Activated CD4-positive, alpha-beta memory T cell treated with anti-CD3 and anti-CD28 coated beads for 36 hours (primary cell): ENCODE measurements around the gene CDCA5. TPM values are rescaled to one million over a fixed set of nuclear protein-coding genes. Genes with fewer than 3 reads are reported as not detected.
"Not testable (repeated sequence)": the region's sequence is repeated elsewhere in the genome, so short reads cannot be mapped to it uniquely, and the experiment has no call there.

Experiments used
- CTCF ChIA-PET: fragments of 350-600 bp; sonication (Branson Sonifier 250); formaldehyde crosslinking; loops from one replicate; lab custom pipeline; 2021; ENCODE audit warnings: antibody characterized with exemption, inconsistent platforms; lab: Charles Lee
- POLR2A ChIA-PET: fragments of 350-600 bp; sonication (Branson Sonifier 250); formaldehyde crosslinking; loops from one replicate; lab custom pipeline; 2021; ENCODE audit warnings: antibody characterized with exemption; lab: Charles Lee
- DNase-seq: peaks from one replicate; pipeline ENCODE4 v3.0.0-alpha.2; 2020
- H3K27ac Mint-ChIP-seq: one replicate; pipeline ENCODE4 v1.8.0; 2021; ENCODE audit warnings: mixed read lengths
- H3K27me3 Mint-ChIP-seq: one replicate; pipeline ENCODE4 v1.8.0; 2021; ENCODE audit warnings: mixed read lengths
- H3K36me3 Mint-ChIP-seq: one replicate; pipeline ENCODE4 v1.8.0; 2021; ENCODE audit warnings: mixed read lengths
- H3K4me1 Mint-ChIP-seq: one replicate; pipeline ENCODE4 v1.8.0; 2021; ENCODE audit warnings: low read depth, mixed read lengths
- H3K4me3 Mint-ChIP-seq: one replicate; pipeline ENCODE4 v1.8.0; 2021; ENCODE audit warnings: mild to moderate bottlenecking, mixed read lengths
- H3K9me3 Mint-ChIP-seq: one replicate; pipeline ENCODE4 v1.8.0; 2021; ENCODE audit warnings: mixed read lengths
- intact Hi-C: fragments of 100-400 bp; cut with micrococcal nuclease; formaldehyde crosslinking; loops from one replicate; pipeline ENCODE4 v1.15.1; 2023
- total RNA-seq, 2 experiments: library from RNA; stranded (reverse); gene quantifications; one replicate each; pipeline ENCODE4 v1.2.3, GENCODE V29; 2021

The CDCA5 gene
- total RNA-seq, 2 experiments from 2014 or later, result 111 to 112 TPM

- POLR2A ChIA-PET, result no interaction called here
- Mint-ChIP-seq H3K4me3 (no peak overlapping the region), H3K27ac (no peak overlapping the region), H3K4me1 (peaks cover 23% of the 10 kb centered on the region), H3K9me3 (no peaks in the 10 kb centered on the region), H3K36me3 (peaks cover 29% of the 10 kb centered on the region), H3K27me3 (no peaks in the 10 kb centered on the region)
- DNase-seq, result no peak
- intact Hi-C loops, result no loop called here
- CTCF ChIA-PET, result interaction anchor here (0.6 to 2.8 kb wide), 3 partner anchors 10 to 122 kb away, joined by 3 to 9 read pairs (median 3); partner anchors contain the start of genes TM7SF2 and ZNHIT2
Measured at GRCh38 chr11:65127473-65128181, 43.8 kb upstream of the CDCA5 start.

- no peak for DNase-seq
- CTCF ChIA-PET, result interaction anchor here (0.9 to 2.8 kb wide), 3 partner anchors 9 to 16 kb away, joined by 3 to 9 read pairs (median 4); partner anchors contain the start of genes TM7SF2 and ZNHIT2
- POLR2A ChIA-PET, result interaction anchor here (1.0 kb wide), 1 partner anchor 8 kb away, joined by 5 read pairs; no protein-coding TSS in a partner anchor
- Mint-ChIP-seq H3K27me3 (no peaks in the 10 kb centered on the region), H3K9me3 (no peaks in the 10 kb centered on the region), H3K4me1 (peaks cover 22% of the 10 kb centered on the region), H3K4me3 (no peak overlapping the region), H3K27ac (no peak overlapping the region), H3K36me3 (peaks cover 29% of the 10 kb centered on the region)
- intact Hi-C loops, result no loop called here
Measured at GRCh38 chr11:65126624-65127274, 42.9 kb upstream of the CDCA5 start.

- peaks cover 38% of the 10 kb centered on the region for H3K36me3 Mint-ChIP-seq
- no peaks in the 10 kb centered on the region for H3K27me3 Mint-ChIP-seq
- no peaks in the 10 kb centered on the region for H3K9me3 Mint-ChIP-seq
- H3K4me3 Mint-ChIP-seq, result no peak overlapping the region
- POLR2A ChIA-PET, result no interaction called here
- no peak overlapping the region for H3K27ac Mint-ChIP-seq
- peaks cover 29% of the 10 kb centered on the region for H3K4me1 Mint-ChIP-seq
- intact Hi-C loops, result no loop called here
- DNase-seq, result no peak
- CTCF ChIA-PET, result interaction anchor here (1.2 to 1.3 kb wide), 2 partner anchors 9 to 13 kb away, joined by 3 to 4 read pairs; partner anchors contain the start of gene SYVN1
Measured at GRCh38 chr11:65125197-65126056, 41.6 kb upstream of the CDCA5 start.

- Mint-ChIP-seq H3K9me3 (no peaks in the 10 kb centered on the region), H3K4me1 (peaks cover 37% of the 10 kb centered on the region), H3K4me3 (peak overlapping the region; percentile 36), H3K36me3 (peaks cover 46% of the 10 kb centered on the region), H3K27ac (peak overlapping the region; percentile 39), H3K27me3 (no peaks in the 10 kb centered on the region)
- CTCF ChIA-PET, result interaction anchor here (0.8 to 1.4 kb wide), 3 partner anchors 9 to 14 kb away, joined by 3 to 4 read pairs (median 4); partner anchors contain the start of genes SYVN1 and TM7SF2
- POLR2A ChIA-PET, result no interaction called here
- intact Hi-C loops, result no loop called here
- DNase-seq, result no peak
Measured at GRCh38 chr11:65124480-65125196, 40.8 kb upstream of the CDCA5 start.

- H3K4me3 Mint-ChIP-seq, result peak within 1 kb of the TSS; percentile 100
- CTCF ChIA-PET, result interaction anchor here (0.6 to 5.7 kb wide), 15 partner anchors 9 to 278 kb away, joined by 3 to 72 read pairs (median 4); partner anchors contain the start of genes ARL2, CDC42BPG and TM7SF2
- peaks cover 57% of the 10 kb centered on the region for H3K36me3 Mint-ChIP-seq
- POLR2A ChIA-PET, result interaction anchor here (0.5 to 2.8 kb wide), 18 partner anchors 9 to 385 kb away, joined by 3 to 32 read pairs (median 4); partner anchors contain the start of genes ARL2, CAPN1, CDCA5 and POLA2
- no peaks in the 10 kb centered on the region for H3K27me3 Mint-ChIP-seq
- H3K4me1 Mint-ChIP-seq, result peaks cover 48% of the 10 kb centered on the region
- peak within 1 kb of the TSS; percentile 99 for H3K27ac Mint-ChIP-seq
- intact Hi-C loops, result loop anchor here (1.0 kb wide), 2 partner anchors 12 to 38 kb away; partner anchors contain the start of genes CDCA5, SYVN1 and ZFPL1
- peak; percentile 99 for DNase-seq
- H3K9me3 Mint-ChIP-seq, result no peaks in the 10 kb centered on the region
Measured at GRCh38 chr11:65121865-65122696, 38.2 kb upstream of the CDCA5 start, which contains the start of the genes FAU and MRPL49. Gene FAU, minus strand, starts transcription at chr11:65122134. Its CDS starts 321 bp downstream, at chr11:65121813. Gene MRPL49, plus strand, starts transcription at chr11:65122321. Its CDS starts 26 bp downstream, at chr11:65122347.

- ChIA-PET POLR2A (interaction anchor here (0.5 to 2.8 kb wide), 15 partner anchors 9 to 386 kb away, joined by 3 to 32 read pairs (median 5); partner anchors contain the start of genes ARL2, CAPN1, CDCA5 and POLA2), CTCF (interaction anchor here (0.9 to 5.7 kb wide), 13 partner anchors 10 to 277 kb away, joined by 3 to 72 read pairs (median 4); partner anchors contain the start of genes ARL2, CDC42BPG and TM7SF2)
- Mint-ChIP-seq H3K4me1 (peaks cover 51% of the 10 kb centered on the region), H3K36me3 (peaks cover 55% of the 10 kb centered on the region), H3K27ac (peak overlapping the region; percentile 99), H3K27me3 (no peaks in the 10 kb centered on the region), H3K9me3 (no peaks in the 10 kb centered on the region), H3K4me3 (peak overlapping the region; percentile 100)
- intact Hi-C loops, result no loop called here
- peak; percentile 54 for DNase-seq
Measured at GRCh38 chr11:65121447-65121864, 37.6 kb upstream of the CDCA5 start.

GRCh38 chr11:65120831-65121230 lies 37.0 kb upstream of the CDCA5 start:
- Mint-ChIP-seq H3K9me3 (no peaks in the 10 kb centered on the region), H3K27me3 (no peaks in the 10 kb centered on the region), H3K4me3 (peak overlapping the region; percentile 100), H3K4me1 (peaks cover 56% of the 10 kb centered on the region), H3K36me3 (peaks cover 50% of the 10 kb centered on the region), H3K27ac (peak overlapping the region; percentile 99)
- intact Hi-C loops, result no loop called here
- DNase-seq, result no peak
- CTCF ChIA-PET, result interaction anchor here (1.7 to 5.7 kb wide), 4 partner anchors 10 to 273 kb away, joined by 4 to 72 read pairs (median 5); partner anchors contain the start of genes ARL2 and TM7SF2
- POLR2A ChIA-PET, result interaction anchor here (1.7 to 2.8 kb wide), 3 partner anchors 8 to 106 kb away, joined by 6 to 32 read pairs (median 19); partner anchors contain the start of genes ARL2, SYVN1 and TM7SF2

- DNase-seq, result no peak
- no peaks in the 10 kb centered on the region for H3K9me3 Mint-ChIP-seq
- peaks cover 64% of the 10 kb centered on the region for H3K4me1 Mint-ChIP-seq
- intact Hi-C loops, result loop anchor here (10.0 kb wide), 2 partner anchors 375 to 875 kb away; partner anchors contain the start of genes FKBP2, PPP1R14B and RASGRP2
- no peak overlapping the region for H3K4me3 Mint-ChIP-seq
- peaks cover 44% of the 10 kb centered on the region for H3K36me3 Mint-ChIP-seq
- CTCF ChIA-PET, result interaction anchor here (0.6 to 5.7 kb wide), 3 partner anchors 9 to 807 kb away, joined by 3 to 72 read pairs (median 3); partner anchors contain the start of gene TM7SF2
- POLR2A ChIA-PET, result no interaction called here
- no peaks in the 10 kb centered on the region for H3K27me3 Mint-ChIP-seq
- H3K27ac Mint-ChIP-seq, result no peak overlapping the region
Measured at GRCh38 chr11:65119670-65119995, 35.8 kb upstream of the CDCA5 start.

- peaks cover 60% of the 10 kb centered on the region for H3K4me1 Mint-ChIP-seq
- POLR2A ChIA-PET, result interaction anchor here (1.8 to 2.6 kb wide), 3 partner anchors 12 to 63 kb away, joined by 6 to 10 read pairs (median 7); partner anchors contain the start of gene CAPN1
- H3K27ac Mint-ChIP-seq, DNase-seq, H3K9me3 Mint-ChIP-seq, H3K27me3 Mint-ChIP-seq, H3K4me3 Mint-ChIP-seq: not testable (repeated sequence)
- CTCF ChIA-PET, result interaction anchor here (0.6 to 5.7 kb wide), 8 partner anchors 9 to 808 kb away, joined by 3 to 72 read pairs (median 4); partner anchors contain the start of genes ARL2 and TM7SF2
- intact Hi-C loops, result loop anchor here (10.0 kb wide), 2 partner anchors 374 to 874 kb away; partner anchors contain the start of genes FKBP2, PPP1R14B and RASGRP2
- H3K36me3 Mint-ChIP-seq, result peaks cover 42% of the 10 kb centered on the region
Measured at GRCh38 chr11:65118891-65119669, 35.2 kb upstream of the CDCA5 start.
